MM.1S (cell line): Measurements from ENCODE around the gene SPEM1.

Source experiments
- CTCF ChIP-seq: fragments of 300-600 bp; sonication (generic); IDR thresholded peaks from 2 replicates; pipeline ENCODE4 v1.5.1; 2016; ENCODE audit warnings: antibody characterized with exemption, low read length, mixed read lengths
- EZH2 ChIP-seq: fragments of 300-600 bp; sonication (generic); optimal IDR thresholded peaks from 2 replicates; pipeline ENCODE3; 2017; ENCODE audit warnings: low read depth, mild to moderate bottlenecking, antibody characterized with exemption, low read length, mixed read lengths
- EZH2phosphoT487 ChIP-seq: fragments of 300-600 bp; sonication (generic); IDR thresholded peaks from 2 replicates; pipeline ENCODE4 v1.6.1; 2018; ENCODE audit warnings: antibody characterized with exemption, low read length

GRCh38 chr17:7403977-7404736 lies 16.0 kb upstream of the SPEM1 start, which contains the start of gene TMEM256:
- TF ChIP-seq CTCF (no peak), EZH2 (no peak), EZH2phosphoT487 (no peak)
